ENCODE results near the gene SYNGR3.

DNA sequence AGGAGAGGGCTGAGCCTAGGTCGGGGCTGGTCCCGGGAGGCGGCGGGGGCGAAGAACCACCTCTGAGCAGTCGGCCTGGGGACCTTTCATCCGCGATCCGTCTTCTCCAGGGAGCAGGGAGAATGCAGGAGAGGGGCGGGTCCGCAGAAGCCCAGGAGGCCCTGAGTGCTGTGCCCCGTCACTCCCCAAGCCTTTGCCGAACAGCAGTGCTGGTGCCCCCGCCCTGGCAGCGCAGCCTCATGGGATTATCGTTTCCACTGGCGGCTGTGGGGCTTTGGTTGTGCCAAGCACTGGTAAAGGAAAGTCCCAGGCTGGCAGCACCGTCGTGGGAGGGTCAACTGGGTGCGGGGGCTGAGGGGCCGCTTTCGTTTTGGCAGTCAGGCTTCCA is 17.3 kb upstream of the SYNGR3 start:
- TF ChIP-seq SIN3A (IDR thresholded peaks at IDR 0.05; ENCODE audit: borderline replicate concordance, low read depth, low read length) (no peak), ZNF407 (CRISPR knock-in tag; IDR thresholded peaks at IDR 0.05; ENCODE audit: not compliant biosample characterization) (no peak), MAFK (conservative IDR thresholded peaks at IDR 0.05 in 1 of 2, IDR thresholded peaks at IDR 0.05 in 1 of 2; ENCODE audit: low read length in 2 of 2) (no peak), ZNF207 (IDR thresholded peaks at IDR 0.05; ENCODE audit: borderline replicate concordance) (no peak), HIVEP1 (CRISPR knock-in tag; IDR thresholded peaks at IDR 0.05) (no peak), ZNF121 (CRISPR knock-in tag; IDR thresholded peaks at IDR 0.05) (no peak), NFATC3 (CRISPR knock-in tag; IDR thresholded peaks at IDR 0.05) (no peak), DZIP1 (CRISPR knock-in tag; IDR thresholded peaks at IDR 0.05) (peak; percentile 81; the same call in 1 of the 2 replicates), TAF1 (CRISPR knock-in tag; IDR thresholded peaks at IDR 0.05) (no peak), REL (CRISPR knock-in tag; conservative IDR thresholded peaks at IDR 0.05) (no peak)
- TF ChIP-seq, protein P1, sequence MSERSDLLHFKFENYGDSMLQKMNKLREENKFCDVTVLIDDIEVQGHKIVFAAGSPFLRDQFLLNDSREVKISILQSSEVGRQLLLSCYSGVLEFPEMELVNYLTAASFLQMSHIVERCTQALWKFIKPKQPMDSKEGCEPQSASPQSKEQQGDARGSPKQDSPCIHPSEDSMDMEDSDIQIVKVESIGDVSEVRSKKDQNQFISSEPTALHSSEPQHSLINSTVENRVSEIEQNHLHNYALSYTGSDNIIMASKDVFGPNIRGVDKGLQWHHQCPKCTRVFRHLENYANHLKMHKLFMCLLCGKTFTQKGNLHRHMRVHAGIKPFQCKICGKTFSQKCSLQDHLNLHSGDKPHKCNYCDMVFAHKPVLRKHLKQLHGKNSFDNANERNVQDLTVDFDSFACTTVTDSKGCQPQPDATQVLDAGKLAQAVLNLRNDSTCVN (CRISPR knock-in tag; IDR thresholded peaks at IDR 0.05; ENCODE audit: borderline replicate concordance): no peak

All from HepG2 (cell line).